Tongue (tissue), 2 donors: Measurements from ENCODE around the gene CACNA2D2. TPM values are rescaled to one million over a fixed set of nuclear protein-coding genes. Genes with fewer than 3 reads are reported as not detected.
A peak's percentile ranks its signal among the peaks of the same experiment; 100 is the strongest.

Source experiments
- DNase-seq: peaks from one replicate; pipeline ENCODE4 v3.0.0-alpha.2; 2015
- total RNA-seq: library from RNA; depleted of rRNA; stranded (reverse); fragments of >200 nt; gene quantifications from one replicate; pipeline ENCODE4 v1.2.3, GENCODE V29; 2014

Gene CACNA2D2
- total RNA-seq, 1 donor from 2014 or later: 4.3 TPM

DNA sequence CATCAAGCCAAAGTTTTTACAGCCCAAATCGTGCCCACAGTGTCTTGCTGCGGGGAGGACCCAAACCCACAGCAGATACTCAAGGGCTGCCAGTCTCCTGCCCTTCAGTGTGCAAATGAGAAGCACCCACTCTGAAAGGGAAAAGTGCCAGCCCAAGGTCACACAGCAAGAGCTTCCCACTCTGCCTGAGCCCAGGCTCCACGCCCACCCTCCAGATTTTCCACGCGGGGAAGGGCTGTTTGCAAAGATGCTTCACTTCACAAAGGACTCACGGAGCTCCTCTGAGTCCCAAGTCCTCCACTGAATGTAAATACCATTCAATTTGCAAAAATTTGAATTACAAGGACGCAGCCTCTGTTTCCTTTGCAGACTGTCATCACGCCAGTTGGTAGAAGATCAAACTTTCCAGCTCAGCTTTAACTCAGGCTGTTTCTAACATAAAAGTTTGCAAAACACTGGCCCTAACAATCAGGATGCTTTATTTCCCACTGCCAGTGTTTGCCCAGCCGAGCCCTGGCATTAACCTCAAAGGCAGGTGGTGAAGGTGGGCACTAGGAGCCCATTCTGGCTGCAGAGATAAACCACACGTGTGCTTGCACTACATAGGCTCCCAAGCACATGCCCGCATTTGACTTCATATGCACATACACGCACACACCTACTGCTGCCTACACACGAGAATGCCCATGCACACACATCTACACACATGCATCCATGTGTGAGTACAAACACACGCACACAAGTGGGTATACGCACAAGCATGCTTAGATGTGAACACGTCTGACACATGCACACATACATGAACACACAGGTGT is 7.6 kb downstream of the CACNA2D2 start:
- DNase-seq: no peak

DNA sequence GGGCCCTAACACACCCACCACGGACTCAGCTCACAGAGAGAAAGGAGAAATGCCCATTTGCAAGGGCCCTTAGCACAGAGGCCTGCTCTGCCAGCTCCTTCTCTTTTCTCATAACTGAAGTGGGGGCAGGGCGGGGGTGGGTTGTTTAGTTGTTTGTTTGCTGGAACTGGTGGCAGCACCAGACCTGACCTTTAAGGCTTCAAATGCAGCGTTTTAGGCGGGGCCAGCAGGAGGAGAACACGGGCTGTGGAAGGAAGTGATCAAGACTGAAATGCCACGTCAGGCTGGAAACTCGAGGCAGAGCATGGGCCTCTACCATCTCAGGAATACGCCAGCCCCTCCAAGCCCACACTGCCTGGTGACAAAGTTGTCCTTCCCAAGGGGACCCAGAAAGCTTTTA is 9.3 kb downstream of the CACNA2D2 start:
- no peak for DNase-seq

DNA sequence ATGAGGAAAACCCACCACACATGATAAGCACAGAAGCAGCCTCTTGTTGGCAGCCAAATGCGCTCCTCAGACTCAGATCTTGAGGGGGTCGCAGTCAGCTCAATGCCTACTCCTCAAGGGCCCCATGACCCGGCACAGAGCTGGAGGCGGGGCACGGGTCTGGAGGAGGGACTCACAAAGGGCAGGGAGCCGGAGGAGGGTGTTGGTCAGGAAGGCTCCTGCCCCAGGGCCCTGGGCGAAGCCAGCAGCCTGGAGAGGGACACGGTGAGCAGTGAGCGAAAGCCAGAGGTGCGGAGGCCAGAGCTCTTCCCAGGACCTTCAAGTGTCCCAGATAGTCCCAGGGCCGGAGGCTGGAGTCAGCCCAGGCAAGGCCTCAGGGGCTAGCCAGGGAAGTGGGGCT is 9.8 kb downstream of the CACNA2D2 start:
- no peak for DNase-seq

DNA sequence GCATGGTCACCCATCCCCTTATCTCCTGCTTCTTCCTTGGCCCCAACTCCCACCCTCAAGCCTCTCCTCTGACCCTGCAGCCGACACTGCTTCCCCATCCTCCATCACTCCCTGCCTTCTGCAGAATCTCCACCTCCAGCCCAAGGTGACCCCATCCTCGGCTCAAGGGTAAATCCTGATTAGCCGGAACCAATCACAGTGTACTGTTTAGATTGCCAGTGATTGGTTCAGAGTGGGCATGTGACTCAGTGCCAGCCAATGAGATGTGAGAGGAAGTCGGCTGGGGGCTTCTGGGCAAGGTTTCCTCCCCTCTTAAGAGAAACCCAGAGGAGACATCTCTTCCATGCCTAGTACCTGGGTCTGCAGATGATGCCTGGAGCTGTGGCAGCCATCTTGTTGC is 10.3 kb downstream of the CACNA2D2 start:
- DNase-seq: no peak

DNA sequence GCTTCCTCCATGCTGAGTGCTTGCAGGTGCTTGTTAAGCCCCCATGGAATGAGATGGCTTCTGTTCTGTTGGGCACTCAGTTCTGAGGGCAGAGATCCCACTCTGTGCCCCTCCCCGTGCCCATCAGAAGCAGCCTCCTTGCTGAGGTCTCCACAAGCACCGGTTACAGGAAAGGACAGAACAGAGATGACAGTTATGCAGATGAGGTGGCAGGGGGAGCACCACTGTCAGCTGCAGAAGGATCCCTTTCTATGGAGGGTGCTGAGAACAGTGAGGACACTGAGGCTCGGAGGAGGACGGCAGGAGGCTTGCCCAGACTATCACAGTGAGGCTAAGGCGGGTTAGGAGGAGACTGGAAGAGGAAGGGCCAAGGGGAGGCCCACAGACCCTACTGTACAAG is 12.4 kb downstream of the CACNA2D2 start:
- DNase-seq: peak; percentile 19

DNA sequence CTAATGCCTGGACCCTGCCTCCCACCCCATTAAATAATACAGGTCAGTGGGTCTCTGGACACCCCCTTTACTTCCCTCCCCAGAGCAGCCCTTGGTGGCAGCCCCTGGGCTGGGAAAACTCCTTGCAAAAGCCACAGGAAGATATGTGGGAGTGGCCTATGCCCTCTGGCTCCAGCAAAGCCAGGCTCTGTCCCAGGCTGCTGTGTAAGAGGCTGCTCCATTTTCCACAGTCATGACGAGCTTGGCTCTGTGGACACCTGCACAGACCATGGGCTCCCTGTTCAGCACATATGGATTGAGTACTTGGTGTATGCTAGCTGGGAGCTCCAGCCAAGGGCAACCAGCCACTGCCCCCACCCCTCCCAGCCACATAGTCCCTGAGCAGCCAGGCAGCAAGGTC is 13.0 kb downstream of the CACNA2D2 start:
- peak; percentile 29 for DNase-seq

DNA sequence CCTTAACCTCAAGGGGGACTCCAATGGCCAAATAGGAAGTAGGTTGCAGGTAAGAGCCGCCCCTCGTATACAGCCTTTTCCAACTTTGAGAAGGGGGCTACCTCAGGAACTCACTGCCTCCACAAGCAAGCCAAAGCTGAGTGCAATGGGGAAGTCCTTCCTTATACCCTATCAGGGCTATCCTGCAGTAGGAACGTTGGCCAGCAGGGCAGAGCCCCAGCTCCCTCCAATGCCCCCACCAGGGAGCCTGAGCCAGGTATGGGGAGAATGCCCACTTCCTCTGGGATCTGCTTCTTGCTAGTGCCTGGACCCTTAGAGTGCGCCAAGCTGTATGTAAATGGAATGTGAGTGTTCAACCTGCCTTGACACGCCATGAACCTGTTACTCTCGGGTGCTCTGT is 16.3 kb downstream of the CACNA2D2 start:
- peak; percentile 20 for DNase-seq

DNA sequence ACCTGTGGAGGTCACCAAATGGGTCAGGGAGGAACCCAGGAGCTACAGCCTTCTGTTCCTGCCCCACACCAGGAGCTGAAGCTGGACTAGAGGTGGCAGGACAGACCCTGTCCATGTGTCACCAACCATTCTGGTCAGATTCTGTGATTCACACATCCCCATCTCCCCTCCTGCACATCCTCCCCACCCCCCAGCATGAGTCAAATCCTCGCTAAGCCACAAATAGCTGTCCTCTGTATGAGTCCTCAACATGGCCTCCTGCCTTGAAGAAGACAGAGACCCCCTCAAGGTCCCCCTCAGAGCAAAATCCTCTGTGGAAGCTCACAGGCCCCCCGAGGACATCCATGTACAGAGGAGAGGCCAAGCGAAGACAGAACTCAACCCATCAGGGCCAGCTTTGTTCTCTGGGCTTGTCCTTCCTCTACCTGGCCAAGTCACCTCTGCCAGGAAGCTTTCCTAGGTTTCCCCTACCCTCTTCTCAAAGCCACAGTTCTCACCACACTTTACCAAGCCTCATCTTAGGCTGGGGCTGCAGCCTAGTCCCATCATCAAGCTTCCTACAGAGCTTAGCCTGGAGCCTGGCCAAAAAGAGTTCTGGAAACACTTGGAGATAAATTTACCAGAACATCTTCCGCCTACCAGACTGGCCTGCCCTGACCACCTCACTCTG is 17.1 kb downstream of the CACNA2D2 start:
- DNase-seq: peak; percentile 54

DNA sequence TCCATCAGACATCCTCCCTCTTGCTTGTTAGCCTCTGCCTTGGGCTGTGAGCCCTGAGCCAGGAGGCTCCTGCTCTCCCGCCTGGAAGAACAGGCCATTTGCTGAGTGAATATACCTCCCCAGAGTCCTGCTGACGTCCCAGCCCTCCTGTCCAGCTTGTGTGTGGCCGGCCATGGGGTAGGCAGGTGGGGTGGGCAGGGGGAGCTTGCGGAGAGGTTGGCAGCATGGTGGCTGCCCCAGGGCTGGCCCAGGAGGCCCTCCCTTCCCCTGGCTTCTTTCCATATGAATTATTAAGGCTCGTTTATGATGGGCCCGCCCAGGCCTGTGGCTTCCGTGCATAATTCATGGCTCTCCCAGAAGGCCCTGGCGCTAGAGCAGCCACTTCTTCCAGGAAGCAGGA is 18.7 kb downstream of the CACNA2D2 start:
- DNase-seq: peak; percentile 75

DNA sequence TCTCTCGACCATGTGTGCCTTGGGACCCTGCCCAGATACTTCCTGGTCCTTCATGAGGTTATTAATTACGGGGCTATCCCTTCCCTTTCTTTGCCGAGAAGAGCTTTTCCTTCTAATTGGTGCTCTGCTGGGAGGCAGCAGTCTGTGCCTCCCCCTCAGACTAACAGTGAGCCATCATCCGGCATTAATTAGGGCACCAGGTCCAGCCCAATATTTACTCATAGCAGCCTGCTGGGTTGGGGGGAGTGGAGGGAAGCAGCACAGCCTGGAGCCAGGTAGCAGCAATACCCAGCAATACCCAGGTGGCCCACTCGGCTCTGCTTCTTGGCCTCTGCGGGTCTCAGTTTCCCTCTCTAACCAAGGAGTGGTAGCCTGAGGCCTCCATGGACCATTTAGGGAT is 20.1 kb downstream of the CACNA2D2 start:
- DNase-seq: no peak

DNA sequence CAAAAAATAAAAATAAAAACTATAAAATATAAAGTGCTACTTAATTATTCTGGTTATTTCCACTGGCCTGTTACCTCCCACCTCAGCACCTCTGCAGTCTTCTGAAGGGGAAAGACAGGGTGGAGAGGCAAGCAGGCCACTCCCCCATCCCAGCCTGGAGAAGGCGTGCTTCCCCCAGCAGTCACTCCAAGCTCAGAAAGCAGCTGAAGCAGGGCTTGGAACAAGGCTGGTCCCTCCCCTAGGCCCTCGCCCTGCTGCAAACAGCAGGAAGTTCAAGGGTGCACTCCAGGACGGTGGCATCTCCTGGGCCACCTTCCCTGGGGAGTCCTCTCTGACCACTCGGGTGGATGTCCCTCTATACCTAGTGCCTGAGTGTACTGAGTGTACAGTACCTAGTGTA is 21.4 kb downstream of the CACNA2D2 start:
- peak; percentile 64 for DNase-seq

DNA sequence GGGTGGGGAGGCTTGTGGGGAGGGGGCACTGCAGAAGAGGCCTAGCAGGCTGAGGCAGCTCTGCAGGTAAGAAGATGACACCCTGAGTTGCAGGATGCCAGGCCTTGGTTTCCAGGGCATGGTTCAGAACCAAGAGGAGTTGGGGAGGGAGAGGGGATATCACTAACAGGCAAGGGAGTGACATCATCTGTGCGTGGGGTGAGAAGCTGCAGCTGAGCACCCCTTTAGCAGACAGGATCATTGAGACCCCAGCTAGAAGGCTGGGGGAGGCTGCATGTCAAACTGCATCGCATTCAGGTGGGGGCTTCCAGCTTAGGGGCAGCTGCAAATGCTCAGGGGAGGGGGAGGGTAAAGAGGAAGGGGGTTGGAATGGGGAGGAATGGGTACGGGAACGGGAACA is 23.0 kb downstream of the CACNA2D2 start:
- DNase-seq: no peak

DNA sequence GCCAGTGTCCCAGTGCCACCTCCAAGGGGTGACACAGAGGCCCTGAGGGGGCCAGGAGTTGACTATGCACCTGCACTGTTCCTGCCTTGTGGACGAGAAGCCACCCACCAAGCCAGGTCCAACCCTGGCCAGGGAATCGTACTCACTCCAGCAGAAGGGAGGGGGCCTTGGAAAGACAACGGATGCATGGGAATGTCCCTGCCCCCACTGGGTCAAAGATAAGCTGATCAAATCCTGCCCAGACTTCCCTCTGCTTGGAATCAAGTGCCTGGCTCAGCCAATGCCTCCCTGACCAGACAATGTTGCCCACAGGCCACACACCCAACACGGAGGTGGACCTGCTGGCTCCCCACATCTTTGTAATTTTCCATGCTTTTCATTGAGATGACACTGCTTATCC is 23.9 kb downstream of the CACNA2D2 start:
- no peak for DNase-seq

DNA sequence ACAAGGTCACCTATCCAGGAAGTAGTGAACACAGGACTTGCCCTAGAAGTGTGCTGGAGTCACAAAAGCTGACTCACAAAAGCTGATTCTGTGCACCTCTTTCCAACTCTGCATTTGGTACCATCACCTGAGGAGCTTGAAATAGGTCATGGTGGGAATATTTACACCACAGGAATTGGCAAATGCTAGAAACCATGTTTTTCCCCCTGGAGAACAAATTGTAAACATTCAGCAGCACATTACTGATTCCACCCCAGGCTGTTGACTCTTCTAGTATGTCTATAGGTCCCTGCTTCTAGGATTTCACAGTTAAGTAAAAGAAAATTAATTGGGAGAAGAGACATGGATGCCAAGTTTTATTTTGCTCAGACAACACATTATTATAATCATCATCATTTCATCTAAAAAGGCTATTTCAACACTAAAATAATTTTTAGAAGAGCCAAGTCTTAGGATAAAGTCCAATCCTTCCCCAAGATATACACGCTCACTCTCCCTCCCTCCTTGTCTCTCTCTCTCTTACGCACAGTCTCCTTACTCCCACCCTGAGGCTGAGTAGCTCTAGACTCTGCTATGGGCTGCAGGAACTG is 24.7 kb downstream of the CACNA2D2 start:
- no peak for DNase-seq

DNA sequence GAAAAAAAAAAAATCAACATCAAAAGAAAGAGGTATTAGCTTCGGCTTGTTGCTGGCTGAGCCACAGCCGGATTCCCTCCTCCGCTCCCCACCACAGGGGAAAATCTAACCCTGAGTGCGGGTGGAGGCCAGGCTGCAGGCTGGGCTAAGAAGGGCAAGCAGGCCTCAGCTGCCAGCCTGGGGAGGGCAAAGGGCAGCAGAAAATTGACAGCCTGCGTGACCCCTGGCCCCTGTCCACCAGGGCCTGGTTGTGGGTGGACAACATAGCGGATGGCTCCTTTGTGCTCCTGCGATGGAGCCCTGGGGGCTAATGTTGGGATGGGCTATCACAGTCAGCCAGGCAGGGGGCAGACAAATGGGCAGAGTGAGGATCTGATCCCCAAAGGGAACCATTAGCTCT is 25.4 kb downstream of the CACNA2D2 start:
- DNase-seq: no peak

DNA sequence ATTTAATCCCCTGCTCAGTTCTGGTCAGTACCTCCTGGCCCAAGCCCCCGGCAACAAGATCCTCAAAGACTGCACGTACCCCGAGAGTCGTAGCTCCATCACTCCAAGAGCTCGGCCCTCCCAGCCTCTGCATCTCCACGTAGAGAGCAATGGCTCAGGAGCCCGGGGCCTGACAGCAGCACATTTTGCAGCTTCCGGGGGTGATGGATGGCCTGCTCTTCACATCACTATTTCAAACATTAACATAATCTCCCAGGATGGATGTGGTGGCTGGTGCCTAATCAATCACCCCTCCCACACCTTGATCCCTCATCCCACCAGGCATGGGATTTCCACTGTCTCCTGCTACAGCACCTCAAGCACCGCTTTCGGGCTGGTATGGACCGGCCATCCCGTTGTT is 28.1 kb downstream of the CACNA2D2 start:
- DNase-seq: no peak

DNA sequence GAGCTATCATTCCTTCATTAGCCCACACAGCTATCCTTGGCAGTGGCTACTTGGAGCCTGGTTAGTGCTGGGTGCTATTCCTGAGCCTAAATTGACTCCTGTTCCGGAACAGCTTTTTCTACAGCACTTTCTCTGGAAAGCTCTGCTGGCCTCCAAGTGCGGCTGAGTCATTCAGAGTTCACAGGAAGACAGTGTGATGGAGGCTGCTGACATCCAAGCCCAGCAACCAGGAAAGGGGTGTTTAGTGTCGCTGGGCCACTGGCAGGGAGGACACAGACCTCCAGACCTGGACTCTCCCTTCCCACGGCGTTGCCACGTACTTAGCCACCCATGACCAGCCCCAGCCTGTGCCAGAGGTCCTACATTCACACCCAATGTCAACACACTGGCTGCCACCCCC is 28.7 kb downstream of the CACNA2D2 start:
- DNase-seq: no peak

DNA sequence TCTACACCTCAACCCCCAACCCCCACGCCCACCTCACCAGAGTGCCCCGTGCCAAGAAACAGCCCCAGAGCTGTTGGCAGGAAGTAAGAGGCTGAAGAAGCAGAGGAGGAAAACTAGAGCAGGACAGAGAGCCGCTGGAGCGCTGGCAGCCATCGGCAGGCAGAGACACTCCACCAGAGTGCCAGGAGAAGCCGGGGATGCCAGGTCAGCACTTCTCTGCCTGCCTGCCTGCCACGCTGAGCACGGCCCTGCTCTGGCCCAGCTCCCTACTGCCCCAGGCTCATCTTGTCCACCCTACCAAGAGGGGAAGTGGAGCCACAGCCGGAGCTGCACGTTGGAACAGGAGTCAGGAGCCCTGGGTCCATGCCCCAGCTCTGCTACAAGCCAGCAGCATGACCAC is 29.7 kb downstream of the CACNA2D2 start:
- DNase-seq: peak; percentile 40

DNA sequence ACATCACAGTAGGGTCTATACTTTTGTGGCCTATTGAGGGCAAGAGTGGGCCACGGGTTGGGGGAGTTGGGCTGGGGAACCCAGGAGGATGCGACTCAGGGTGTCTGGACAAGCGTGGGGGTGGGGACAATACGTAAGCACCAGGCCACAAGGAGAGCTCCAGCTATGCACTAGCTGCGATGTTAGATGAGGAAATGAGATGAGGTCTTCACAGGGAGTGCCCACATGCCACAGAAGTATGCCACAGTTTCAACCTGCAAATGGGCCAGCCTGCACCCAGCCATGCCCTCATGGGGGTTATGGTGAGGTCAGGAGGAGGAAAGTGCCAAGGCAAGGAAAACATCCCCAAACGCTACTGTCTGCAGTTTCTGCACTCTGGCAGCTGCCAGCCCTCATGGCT is 30.5 kb downstream of the CACNA2D2 start:
- DNase-seq: no peak

DNA sequence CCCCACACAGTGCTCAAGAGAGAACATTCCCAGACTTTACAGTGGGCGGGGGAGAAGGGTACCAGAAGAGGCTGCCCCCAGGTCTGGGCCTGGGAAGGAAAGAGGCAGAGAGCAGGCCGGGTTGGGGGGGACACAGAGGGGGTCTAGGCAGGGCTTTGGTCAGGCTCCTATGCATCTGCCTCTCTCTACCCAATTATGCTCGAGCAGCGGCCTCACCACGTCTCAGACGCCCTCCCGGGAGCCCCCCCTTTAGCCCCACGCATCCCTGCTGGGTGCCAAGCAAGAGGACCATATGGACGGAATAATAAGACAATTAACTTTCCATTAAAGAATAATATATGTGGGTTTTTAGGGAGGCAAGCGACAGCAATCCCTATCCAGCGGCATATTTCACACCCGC is 32.8 kb downstream of the CACNA2D2 start:
- no peak for DNase-seq

DNA sequence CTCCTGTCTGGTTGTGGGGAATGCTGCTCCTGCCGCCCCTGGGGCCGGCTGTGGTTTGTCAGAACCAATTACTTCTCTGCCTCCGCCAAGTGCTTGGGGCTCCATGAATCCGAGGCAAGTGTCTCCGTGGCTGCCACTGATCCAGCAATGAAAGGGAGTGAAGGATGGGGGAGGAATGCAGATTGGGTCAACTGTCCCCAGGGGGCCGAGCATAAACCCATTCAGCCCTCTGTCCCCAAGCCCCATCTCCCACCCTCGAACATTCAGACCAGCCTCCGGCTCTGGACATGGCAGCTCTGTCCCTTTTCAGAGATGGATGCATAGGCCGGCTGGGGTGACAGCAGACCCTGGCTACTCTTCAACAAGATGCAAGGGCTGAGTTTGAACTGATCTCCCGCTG is 35.5 kb downstream of the CACNA2D2 start:
- DNase-seq: no peak

DNA sequence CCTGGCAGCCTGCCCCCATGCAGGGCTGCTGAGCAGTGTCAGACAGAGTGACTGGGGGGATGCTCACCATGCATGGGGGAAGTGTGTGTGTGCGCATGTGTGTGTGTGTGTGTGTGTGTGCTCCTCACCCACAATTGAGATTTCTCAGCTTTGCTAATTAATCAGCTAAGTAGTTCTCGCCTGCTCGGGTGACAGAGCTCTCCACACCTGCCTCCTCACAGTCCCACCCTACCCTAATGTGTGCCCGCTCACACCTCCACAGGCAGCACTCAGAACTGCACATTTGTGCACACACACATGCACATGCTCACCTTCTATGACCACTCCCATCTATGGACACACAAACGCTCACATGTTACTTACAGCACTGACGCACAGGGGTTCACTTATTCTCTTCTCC is 37.3 kb downstream of the CACNA2D2 start:
- DNase-seq: no peak

DNA sequence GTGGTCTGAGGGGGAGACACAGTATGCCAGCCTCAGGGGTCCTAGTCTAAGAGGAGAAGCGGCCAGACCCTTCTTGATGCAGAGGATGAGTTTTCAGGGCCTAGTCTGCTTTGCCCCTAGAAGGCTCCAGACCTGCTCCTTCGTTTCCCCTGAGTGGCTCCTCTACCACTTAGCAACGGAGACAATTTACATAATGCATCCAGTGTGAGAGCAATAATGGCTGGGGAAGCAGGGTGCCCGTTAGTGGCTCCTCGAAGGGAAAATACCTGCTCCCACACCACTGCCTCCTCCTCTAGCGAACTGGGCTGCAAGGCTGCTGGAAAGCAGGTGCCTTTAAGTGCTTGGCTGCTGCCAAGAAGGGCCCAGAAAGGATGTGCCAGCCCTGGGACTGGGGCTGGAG is 38.9 kb downstream of the CACNA2D2 start:
- no peak for DNase-seq

DNA sequence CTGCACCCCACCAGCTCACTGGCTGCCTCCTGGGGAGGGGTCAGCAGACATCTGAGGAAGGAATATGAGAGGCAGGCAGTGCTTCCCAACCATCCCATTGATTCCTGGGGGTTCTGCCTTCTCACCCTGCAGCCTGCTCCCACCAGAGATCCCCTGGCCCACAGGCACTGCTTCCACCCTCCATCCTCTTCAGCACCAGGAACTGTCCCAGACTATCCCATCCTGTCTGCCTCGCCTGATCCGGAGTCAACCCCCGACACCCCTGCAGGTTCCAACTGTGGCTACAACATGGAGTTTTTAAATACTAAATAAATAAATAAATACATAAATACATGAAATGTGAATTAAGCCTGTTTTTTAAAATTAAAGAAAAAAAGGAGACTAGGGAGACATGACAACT is 43.6 kb downstream of the CACNA2D2 start:
- DNase-seq: no peak
